GM19193 (cell line): Measurements from ENCODE around the gene C21orf58.
A peak's percentile ranks its signal among the peaks of the same experiment; 100 is the strongest.

Experiments used
- POLR2A ChIP-seq: IDR thresholded peaks from 4 replicates; pipeline ENCODE4 v1.6.1; 2011; ENCODE audit not compliant: insufficient read depth, insufficient read length; ENCODE audit errors: extremely low read depth

Gene C21orf58

GRCh38 chr21:46344219-46344915 lies 20.7 kb upstream of the C21orf58 start:
- no peak for TF ChIP-seq POLR2A

- TF ChIP-seq POLR2A = no peak
Observed at GRCh38 chr21:46340998-46341397, 17.3 kb upstream of the C21orf58 start.

- no peak for TF ChIP-seq POLR2A
Observed at GRCh38 chr21:46336603-46337002, 12.9 kb upstream of the C21orf58 start.

DNA sequence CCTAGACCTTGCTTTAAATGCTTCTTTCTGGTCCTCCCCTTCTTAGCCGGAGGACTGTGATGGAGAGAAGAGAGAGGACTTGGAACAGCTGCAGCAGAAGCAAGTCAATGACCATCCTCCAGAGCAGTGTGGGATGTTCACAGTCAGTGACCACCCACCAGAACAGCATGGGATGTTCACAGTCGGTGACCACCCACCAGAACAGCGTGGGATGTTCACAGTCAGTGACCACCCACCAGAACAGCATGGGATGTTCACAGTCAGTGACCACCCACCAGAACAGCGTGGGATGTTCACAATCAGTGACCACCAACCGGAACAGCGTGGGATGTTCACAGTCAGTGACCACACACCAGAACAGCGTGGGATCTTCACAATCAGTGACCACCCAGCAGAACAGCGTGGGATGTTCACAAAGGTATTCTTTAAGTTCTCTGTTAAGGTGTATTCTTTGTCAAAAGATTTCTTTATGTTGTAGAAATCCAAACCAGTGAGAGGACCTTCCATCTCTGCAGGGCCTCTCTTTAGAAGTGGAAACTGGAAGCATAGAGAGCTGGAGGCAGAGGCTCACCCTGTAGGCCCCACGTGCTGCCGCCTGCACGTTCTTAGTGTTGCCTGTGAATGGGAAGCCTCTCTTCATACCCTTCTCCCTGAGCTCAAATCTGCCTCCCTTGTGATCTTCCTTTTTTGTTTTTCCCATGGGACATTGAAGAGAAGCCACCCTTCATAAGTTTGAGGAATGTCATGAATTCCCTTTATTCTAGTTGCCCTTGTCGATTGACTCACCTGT lies 10.9 kb upstream of the C21orf58 start:
- no peak for TF ChIP-seq POLR2A

DNA sequence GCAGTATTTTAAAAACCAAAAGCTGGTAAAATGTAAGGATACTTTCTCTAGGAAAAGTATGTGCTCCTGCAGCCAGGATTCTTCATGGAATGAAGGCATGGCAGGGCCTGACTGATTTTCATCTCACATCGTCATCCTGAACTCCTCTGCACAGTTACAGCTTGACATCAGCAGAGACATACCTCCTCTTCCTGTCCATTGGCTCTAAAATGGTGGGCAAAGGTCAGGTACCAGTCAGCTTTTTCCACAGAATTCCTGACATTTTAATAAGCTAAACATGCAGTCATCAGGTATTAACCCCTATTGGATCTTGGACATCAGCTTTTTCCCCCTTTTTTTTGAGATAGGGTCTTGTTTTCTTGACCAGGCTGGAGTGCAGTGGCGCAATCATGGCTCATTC lies 6.1 kb upstream of the C21orf58 start:
- no peak for TF ChIP-seq POLR2A

DNA sequence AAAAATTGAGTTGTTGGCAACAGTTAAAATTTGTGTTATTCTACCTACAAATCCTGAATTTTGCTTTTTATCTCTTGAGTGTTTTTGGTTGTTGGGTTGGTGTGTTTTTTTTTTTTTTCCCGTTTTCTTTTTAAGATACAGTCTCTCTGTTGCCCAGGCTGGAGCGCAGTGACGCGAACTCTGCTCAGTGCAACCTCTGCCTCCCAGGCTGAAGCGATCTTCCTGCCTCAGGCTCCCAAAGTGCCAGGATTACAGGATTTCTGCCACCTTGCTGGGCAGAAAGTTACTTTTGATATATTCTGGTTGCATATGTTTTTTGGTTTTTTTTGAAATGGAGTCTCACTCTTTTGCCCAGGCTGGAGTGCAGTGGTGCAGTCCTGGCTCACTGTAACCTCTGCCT lies 4.5 kb upstream of the C21orf58 start:
- no peak for TF ChIP-seq POLR2A

DNA sequence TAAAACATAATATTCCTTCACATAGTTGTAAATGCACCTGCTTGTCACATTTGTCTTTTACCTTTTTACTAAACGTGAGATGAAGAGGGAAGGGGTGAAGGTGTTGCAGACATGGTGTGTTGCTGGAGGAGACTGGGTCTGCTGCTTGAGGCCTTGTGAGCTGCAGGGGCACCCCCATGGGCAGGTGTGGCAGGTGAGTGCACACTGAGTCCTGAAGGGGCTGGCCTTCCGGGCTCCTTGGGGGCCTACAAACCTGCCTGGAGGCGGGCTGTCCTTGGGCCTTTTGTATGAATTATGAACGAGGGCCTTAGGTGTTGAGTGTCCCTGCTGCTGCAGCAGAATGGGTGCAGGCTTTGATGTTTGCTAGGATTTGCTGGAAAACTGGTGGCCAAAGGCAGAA lies 4.0 kb upstream of the C21orf58 start:
- no peak for TF ChIP-seq POLR2A

DNA sequence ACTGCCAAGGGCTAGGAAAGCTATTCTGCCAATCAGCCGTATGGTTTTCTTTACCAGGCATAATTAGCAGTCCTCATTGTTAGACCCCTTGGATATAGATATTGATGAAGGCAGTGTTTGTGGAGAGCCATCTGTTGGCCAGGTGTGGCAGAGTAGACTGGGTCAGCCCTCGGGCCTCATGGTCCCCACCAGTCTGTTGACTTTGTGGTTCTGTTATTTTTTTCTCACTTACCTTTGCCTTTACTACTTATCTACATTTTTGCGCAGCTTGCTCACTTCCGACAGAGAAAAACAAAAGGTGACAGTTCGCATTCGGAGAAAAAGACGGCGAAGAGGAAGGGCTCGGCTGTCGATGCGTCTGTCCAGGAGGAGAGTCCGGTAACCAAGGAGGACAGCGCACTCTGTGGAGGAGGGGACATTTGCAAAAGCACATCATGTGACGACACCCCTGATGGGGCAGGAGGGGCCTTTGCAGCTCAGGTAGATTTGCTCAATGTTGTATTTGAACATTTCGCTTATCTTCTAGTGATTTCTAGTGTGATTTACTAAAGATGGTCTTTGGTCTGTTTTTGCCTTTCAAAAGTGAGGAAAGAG lies 2.5 kb upstream of the C21orf58 start:
- TF ChIP-seq POLR2A = no peak

- no peak for TF ChIP-seq POLR2A
Observed at GRCh38 chr21:46325073-46325912, 1.6 kb upstream of the C21orf58 start.

DNA sequence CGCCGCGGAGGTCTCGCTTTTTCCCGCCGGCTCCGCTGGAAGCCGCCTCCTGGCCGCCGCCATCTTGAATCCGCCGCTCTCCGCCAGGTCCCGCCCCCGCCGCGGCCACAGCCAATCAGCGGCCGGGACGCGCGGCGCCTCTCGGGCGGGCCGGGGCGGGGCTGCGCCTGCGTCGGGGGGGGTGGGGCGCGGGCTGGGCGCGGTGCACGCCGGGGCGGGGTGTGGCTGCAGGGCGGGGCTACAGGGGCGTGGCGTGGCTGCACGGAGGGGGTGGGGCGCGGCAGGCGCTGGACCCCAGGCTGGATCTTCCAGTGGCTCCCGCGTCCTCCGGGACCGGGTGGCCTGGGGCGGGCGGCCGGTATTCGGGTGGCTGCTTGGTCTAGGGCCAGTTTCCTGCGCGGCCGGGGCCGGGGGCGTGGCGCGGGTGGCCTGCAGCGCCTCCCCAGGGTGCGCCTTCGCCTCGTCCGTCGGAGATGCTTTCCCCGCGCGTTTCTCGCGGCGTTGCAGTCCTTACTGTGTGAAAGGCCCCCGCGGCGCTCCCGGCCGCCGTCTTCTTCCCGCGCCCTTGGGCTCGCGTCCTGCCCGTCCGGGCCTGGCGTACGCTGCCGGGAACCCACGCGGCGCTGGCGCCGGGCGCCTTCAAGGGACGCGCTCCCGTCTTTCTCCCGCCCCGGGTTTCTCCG lies 861 bp upstream of the C21orf58 start:
- peak; percentile 39 for TF ChIP-seq POLR2A

GRCh38 chr21:46323227-46323709 lies 402 bp downstream of the C21orf58 start:
- no peak for TF ChIP-seq POLR2A

DNA sequence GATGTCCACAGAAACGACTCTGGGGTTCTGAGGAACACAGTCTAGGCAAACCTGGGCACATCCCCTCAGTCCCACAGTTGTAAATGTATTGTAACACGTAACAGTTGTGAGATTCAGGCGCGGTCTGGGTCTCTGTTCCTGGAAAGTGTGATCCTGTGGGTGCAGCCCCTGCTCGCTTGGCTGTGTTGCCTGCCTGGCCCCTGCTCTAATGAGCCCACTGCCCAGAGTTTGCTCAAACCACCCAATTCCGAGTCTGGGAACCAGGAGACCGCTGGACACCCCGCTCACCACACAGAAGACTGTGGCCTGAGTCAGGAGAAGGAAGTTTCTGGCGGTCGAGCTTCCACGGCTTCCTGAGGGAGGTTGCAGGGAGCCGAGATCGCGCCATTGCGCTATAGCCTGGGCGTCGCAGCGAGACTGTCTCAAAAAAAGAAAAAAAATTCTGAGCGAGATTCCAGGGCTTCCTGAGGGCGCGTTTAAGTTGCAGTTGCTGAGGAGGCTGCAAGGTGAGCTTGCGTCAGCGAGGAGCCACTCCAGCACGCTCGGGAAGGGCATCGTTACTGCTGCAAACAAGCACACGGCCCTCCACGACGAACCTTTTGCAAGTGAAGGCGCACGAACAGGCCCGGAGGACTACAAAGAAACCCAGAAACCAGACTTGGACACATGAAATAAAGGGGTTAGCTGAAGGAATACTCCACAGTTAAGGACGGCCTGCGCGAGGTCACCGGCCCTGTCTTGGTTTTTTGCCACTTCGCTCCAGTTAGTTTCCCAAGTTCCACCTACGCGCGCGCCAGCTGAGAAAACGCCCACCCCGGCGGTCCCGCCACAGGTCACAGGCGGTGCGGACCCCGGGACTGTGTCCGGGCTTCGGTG lies 1.1 kb downstream of the C21orf58 start:
- TF ChIP-seq POLR2A = peak; percentile 42

DNA sequence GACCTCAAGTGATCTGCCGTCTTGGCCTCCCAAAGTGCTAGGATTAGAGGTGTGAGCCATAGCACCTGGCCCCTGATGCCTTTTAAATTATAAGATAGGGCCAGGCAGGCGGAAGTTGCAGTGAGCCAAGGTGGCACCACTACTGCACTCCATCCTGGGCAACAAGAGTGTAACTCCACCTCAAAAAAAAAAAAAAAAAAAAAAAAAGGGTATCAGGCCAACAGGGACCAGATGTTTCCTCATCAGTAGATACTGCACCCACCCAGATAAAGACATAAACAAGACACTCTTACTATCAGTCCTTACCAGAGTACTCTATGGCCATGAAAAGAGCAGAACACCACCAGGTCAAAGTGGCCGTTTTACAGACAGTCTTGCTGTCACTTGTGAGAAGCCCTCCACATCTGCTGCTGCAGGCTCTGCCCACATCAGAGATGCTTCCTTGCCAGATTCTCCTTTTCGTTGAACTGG lies 3.3 kb downstream of the C21orf58 start:
- no peak for TF ChIP-seq POLR2A
